RWPE1 (cell line): ENCODE data around the gene AVL9.
"Not testable (repeated sequence)": the region's sequence is repeated elsewhere in the genome, so short reads cannot be mapped to it uniquely, and the experiment has no call there.

Experiments used
- CTCF ChIA-PET: fragments of 350-600 bp; sonication (Branson Sonifier 250); formaldehyde crosslinking; extraction: SDS; loops from one replicate; lab custom pipeline; 2021; lab: Yijun Ruan, JAX
- POLR2A ChIA-PET: fragments of 400-600 bp; formaldehyde crosslinking; extraction: SDS; loops from one replicate; lab custom pipeline; 2020; ENCODE audit warnings: antibody characterized with exemption; ENCODE audit not compliant: low non-redundant PET; lab: Yijun Ruan, JAX
- DNase-seq: peaks from one replicate; pipeline ENCODE4 v3.0.0; 2012; ENCODE audit warnings: low spot score
- H3K27ac ChIP-seq: fragments of 450-650 bp; 2 replicates; pipeline ENCODE4 v1.5.1; 2017
- TF ChIP-seq, protein P1 (sequence below): fragments of 450-650 bp; conservative IDR thresholded peaks from 2 replicates; pipeline ENCODE4 v1.5.1; 2017; ENCODE audit warnings: low read depth, mild to moderate bottlenecking

Gene AVL9

DNA sequence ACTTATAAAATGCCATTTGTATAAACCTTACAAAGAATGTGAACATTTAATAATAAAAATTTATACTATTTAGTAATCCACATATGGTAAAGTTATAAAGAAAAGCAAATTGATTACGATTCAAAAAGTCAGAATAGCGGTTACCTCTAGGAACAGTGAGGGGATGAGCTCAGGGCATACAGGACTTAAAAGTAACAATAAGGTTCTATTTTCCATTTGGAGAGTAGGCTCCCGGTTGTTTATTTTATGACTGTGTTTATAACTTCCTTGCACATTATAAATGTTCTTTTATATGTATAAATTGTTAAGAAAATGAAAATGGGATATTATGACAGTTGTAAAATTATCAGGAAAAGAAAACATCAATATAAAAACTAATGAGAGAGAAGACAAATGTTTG is 135.7 kb downstream of the AVL9 start:
- TF ChIP-seq, protein P1, sequence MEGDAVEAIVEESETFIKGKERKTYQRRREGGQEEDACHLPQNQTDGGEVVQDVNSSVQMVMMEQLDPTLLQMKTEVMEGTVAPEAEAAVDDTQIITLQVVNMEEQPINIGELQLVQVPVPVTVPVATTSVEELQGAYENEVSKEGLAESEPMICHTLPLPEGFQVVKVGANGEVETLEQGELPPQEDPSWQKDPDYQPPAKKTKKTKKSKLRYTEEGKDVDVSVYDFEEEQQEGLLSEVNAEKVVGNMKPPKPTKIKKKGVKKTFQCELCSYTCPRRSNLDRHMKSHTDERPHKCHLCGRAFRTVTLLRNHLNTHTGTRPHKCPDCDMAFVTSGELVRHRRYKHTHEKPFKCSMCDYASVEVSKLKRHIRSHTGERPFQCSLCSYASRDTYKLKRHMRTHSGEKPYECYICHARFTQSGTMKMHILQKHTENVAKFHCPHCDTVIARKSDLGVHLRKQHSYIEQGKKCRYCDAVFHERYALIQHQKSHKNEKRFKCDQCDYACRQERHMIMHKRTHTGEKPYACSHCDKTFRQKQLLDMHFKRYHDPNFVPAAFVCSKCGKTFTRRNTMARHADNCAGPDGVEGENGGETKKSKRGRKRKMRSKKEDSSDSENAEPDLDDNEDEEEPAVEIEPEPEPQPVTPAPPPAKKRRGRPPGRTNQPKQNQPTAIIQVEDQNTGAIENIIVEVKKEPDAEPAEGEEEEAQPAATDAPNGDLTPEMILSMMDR: no peak

DNA sequence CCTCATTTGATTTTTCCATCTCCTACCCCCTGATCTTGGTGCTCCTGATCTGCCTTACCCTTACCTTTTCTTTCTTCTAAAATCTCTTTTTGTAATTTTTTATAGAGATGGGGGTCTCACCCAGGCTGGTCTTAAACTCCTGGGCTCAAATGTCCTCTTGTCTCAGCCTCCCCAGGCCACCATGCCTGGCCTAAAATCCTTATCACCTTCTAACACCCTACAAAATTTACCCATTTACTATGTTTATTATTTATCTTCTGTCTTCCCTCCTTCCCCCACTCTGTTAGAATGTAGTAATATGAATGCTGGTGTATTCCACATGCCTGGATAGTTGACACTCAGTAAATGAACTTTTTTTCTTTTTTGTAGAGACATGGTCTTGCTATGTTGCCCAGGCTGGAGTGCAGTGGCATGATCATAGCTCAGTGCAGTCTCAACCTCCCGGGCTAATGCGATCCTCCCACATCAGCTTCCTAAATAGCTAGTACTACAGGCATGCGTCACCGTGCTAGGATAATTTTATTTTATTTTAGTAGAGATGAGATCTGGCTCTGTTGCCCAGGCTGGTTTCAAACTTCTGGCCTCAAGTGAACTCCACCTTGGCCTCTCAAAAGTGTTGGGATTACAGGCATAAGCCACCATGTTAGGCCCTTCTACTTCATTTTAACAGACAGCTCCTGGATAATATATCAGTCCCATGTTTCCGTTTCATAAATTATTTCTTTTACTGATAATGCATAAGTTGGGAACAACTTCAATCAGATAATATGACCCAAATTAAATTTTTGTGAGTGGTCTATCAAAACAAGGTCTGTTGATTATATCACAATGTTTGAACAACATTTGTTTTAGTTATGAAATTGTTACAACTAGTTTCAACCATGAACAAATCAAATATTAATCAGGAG is 136.6 kb downstream of the AVL9 start:
- CTCF ChIA-PET, DNase-seq, POLR2A ChIA-PET, H3K27ac ChIP-seq: not testable (repeated sequence)

More for the DNA sequence above, 135.7 kb downstream of the AVL9 start:
- no peak overlapping the region for H3K27ac ChIP-seq
- no peak for DNase-seq
- ChIA-PET POLR2A (no interaction called here), CTCF (no interaction called here)

- POLR2A ChIA-PET, H3K27ac ChIP-seq, DNase-seq, CTCF ChIA-PET: not testable (repeated sequence)
These were observed 138.2 kb downstream of the AVL9 start for GRCh38 chr7:32633446-32633845.

DNA sequence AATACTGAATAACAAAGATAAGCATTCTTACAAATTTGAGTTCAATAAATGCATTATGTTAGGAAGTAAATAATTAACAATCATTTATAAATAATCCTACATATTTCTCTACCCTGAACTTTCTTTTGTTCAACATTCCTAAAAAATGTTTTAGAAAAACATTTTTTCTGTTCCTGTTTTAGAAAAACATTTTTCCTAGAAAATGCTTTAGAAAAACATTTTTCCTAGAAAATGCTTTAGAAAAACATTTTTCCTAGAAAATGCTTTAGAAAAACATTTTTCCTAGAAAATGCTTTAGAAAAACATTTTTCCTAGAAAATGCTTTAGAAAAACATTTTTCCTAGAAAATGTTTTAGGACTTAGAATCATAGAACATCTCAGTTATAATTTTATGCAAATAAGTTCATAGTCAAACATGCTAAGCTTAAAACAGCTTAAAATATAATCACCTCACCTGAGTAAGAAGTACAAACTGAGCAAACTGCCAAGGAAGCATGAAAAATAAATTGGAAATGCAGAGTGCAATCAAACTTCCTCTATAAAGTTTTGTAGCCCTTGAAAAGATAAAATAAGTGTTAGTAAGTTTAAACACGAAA is 139.6 kb downstream of the AVL9 start:
- H3K27ac ChIP-seq, DNase-seq, CTCF ChIA-PET, POLR2A ChIA-PET: not testable (repeated sequence)

- H3K27ac ChIP-seq, DNase-seq, CTCF ChIA-PET, POLR2A ChIA-PET: not testable (repeated sequence)
These were observed 141.6 kb downstream of the AVL9 start for GRCh38 chr7:32636725-32637462.

DNA sequence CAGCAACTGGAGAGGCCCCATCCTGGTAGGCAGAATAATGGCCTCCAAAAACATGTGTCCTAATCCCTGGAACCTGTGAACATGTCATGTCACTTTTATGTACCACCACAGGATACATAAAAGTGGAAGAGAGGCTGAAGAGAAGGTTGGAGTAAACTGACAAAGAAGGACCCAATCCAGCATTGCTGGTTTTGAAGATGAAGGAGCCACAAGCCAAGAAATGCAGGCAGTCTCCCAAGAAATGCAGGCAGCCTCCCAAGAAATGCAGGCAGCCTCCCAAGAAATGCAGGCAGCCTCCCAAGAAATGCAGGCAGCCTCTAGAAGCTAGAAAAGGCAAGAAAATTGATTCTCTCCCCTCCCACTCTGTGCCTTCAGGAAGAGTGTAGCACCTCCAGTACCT is 142.3 kb downstream of the AVL9 start:
- CTCF ChIA-PET, POLR2A ChIA-PET, H3K27ac ChIP-seq, DNase-seq: not testable (repeated sequence)
